NCI-H82 treated with DMSO at 0.1 percent for 48 hours (cell line): Measurements from ENCODE around the gene USH2A.

Source experiments
- DNase-seq: peaks from one replicate; lab custom pipeline; 2025; ENCODE audit not compliant: unreplicated experiment; lab: John Stamatoyannopoulos, UW

USH2A gene

GRCh38 chr1:215608646-215609045, 814.6 kb downstream of the USH2A start:
- DNase-seq: no peak

GRCh38 chr1:215607412-215607811, 815.8 kb downstream of the USH2A start:
- DNase-seq: no peak

GRCh38 chr1:215606564-215607168, 816.6 kb downstream of the USH2A start:
- DNase-seq: no peak

- DNase-seq: no peak
These were observed 817.2 kb downstream of the USH2A start for GRCh38 chr1:215606036-215606435.

GRCh38 chr1:215605011-215605621, 818.1 kb downstream of the USH2A start:
- DNase-seq: no peak

GRCh38 chr1:215603319-215603718, 819.9 kb downstream of the USH2A start:
- no peak for DNase-seq

- DNase-seq: no peak
These were observed 822.0 kb downstream of the USH2A start for GRCh38 chr1:215601276-215601675.

GRCh38 chr1:215600867-215601266, 822.4 kb downstream of the USH2A start:
- DNase-seq: no peak

GRCh38 chr1:215600258-215600792, 822.9 kb downstream of the USH2A start:
- no peak for DNase-seq

- DNase-seq: no peak
These were observed 823.7 kb downstream of the USH2A start for GRCh38 chr1:215599418-215600074.

- no peak for DNase-seq
These were observed 825.3 kb downstream of the USH2A start for GRCh38 chr1:215597961-215598360.

GRCh38 chr1:215595231-215595630, 828.0 kb downstream of the USH2A start:
- DNase-seq: no peak

GRCh38 chr1:215594640-215595039, 828.6 kb downstream of the USH2A start:
- no peak for DNase-seq

- no peak for DNase-seq
These were observed 832.3 kb downstream of the USH2A start for GRCh38 chr1:215590779-215591491.

- DNase-seq: no peak
These were observed 833.4 kb downstream of the USH2A start for GRCh38 chr1:215589650-215590435.

- no peak for DNase-seq
These were observed 838.9 kb downstream of the USH2A start for GRCh38 chr1:215584389-215584788.

GRCh38 chr1:215583185-215583749, 840.0 kb downstream of the USH2A start:
- no peak for DNase-seq

- DNase-seq: no peak
These were observed 841.4 kb downstream of the USH2A start for GRCh38 chr1:215581896-215582295.
